Measurements from ENCODE around the gene MAF.

Gene MAF

GRCh38 chr16:79600638-79601091, at the start of gene MAF:
TSS of gene MAF (minus strand) at chr16:79600737. CDS start at chr16:79599902, 835 bp downstream.
- peak; percentile 75 to 80 (median 76) for DNase-seq (ENCODE audit: low read depth in 3 of 3)

- DNase-seq (ENCODE audit: low read depth in 3 of 3) = no peak
Measured at GRCh38 chr16:79648826-79649225, 48.3 kb upstream of the MAF start.

GRCh38 chr16:79647586-79647985, 47.0 kb upstream of the MAF start:
- DNase-seq (ENCODE audit: low read depth in 3 of 3) = no peak

- no peak for DNase-seq (ENCODE audit: low read depth in 3 of 3)
Measured at GRCh38 chr16:79645701-79646100, 45.2 kb upstream of the MAF start.

GRCh38 chr16:79644971-79645667, 44.6 kb upstream of the MAF start:
- DNase-seq (ENCODE audit: low read depth in 3 of 3) = no peak

- no peak for DNase-seq (ENCODE audit: low read depth in 3 of 3)
Measured at GRCh38 chr16:79642652-79643051, 42.1 kb upstream of the MAF start.

GRCh38 chr16:79640513-79641360, 40.2 kb upstream of the MAF start:
- DNase-seq (ENCODE audit: low read depth in 3 of 3) = no peak

GRCh38 chr16:79639576-79640311, 39.2 kb upstream of the MAF start:
- no peak for DNase-seq (ENCODE audit: low read depth in 3 of 3)

- DNase-seq (ENCODE audit: low read depth in 3 of 3) = no peak
Measured at GRCh38 chr16:79638386-79638785, 37.8 kb upstream of the MAF start.

- DNase-seq (ENCODE audit: low read depth in 3 of 3) = no peak
Measured at GRCh38 chr16:79635488-79635887, 35.0 kb upstream of the MAF start.

- DNase-seq (ENCODE audit: low read depth in 3 of 3) = no peak
Measured at GRCh38 chr16:79634298-79634697, 33.8 kb upstream of the MAF start.

GRCh38 chr16:79632289-79632688, 31.8 kb upstream of the MAF start:
- no peak for DNase-seq (ENCODE audit: low read depth in 3 of 3)

- DNase-seq (ENCODE audit: low read depth in 3 of 3) = no peak
Measured at GRCh38 chr16:79628988-79629387, 28.5 kb upstream of the MAF start.

GRCh38 chr16:79628501-79628975, 28.0 kb upstream of the MAF start:
- DNase-seq (ENCODE audit: low read depth in 3 of 3) = peak; percentile 56 to 68 (median 66)

- no peak for DNase-seq (ENCODE audit: low read depth in 3 of 3)
Measured at GRCh38 chr16:79627092-79627491, 26.6 kb upstream of the MAF start.

- DNase-seq (ENCODE audit: low read depth in 3 of 3) = no peak
Measured at GRCh38 chr16:79625738-79626137, 25.2 kb upstream of the MAF start.

- no peak for DNase-seq (ENCODE audit: low read depth in 3 of 3)
Measured at GRCh38 chr16:79623824-79624223, 23.3 kb upstream of the MAF start.

GRCh38 chr16:79623062-79623461, 22.5 kb upstream of the MAF start:
- no peak for DNase-seq (ENCODE audit: low read depth in 3 of 3)

GRCh38 chr16:79621027-79621426, 20.5 kb upstream of the MAF start:
- no peak for DNase-seq (ENCODE audit: low read depth in 3 of 3)

- DNase-seq (ENCODE audit: low read depth in 3 of 3) = peak in 1 of 3 donors; percentile 30
Measured at GRCh38 chr16:79618692-79619050, 18.1 kb upstream of the MAF start.

- DNase-seq (ENCODE audit: low read depth in 3 of 3) = no peak
Measured at GRCh38 chr16:79618041-79618691, 17.6 kb upstream of the MAF start.

- no peak for DNase-seq (ENCODE audit: low read depth in 3 of 3)
Measured at GRCh38 chr16:79613009-79613408, 12.5 kb upstream of the MAF start.
